GM12878 (cell line): ENCODE data around the gene CHIT1. TPM values are rescaled to one million over a fixed set of nuclear protein-coding genes. Genes with fewer than 3 reads are reported as not detected.
"Not testable (repeated sequence)": the region's sequence is repeated elsewhere in the genome, so short reads cannot be mapped to it uniquely, and the experiment has no call there.

Source experiments
- ATAC-seq: fragments of 200-7000 bp; cut with Tn5 transposase; 3 replicates; pipeline ENCODE4 v1.9.1; 2020; ENCODE audit warnings: mild to moderate bottlenecking, moderate library complexity
- BruUV-seq: library from RNA; stranded (reverse); fragments of 400-500 nt; replicated peaks from 2 replicates; lab custom pipeline; 2021; lab: Mats Ljungman, UMichigan
- CTCF ChIA-PET: fragments of 300-600 bp; sonication (Branson Sonifier 250); formaldehyde crosslinking; extraction: SDS; loops from one replicate; lab custom pipeline; 2021; ENCODE audit warnings: inconsistent platforms; lab: Yijun Ruan, JAX
- POLR2A ChIA-PET: fragments of 350-600 bp; formaldehyde crosslinking; extraction: SDS; loops from one replicate; lab custom pipeline; 2021; ENCODE audit warnings: inconsistent platforms; lab: Charles Lee
- RAD21 ChIA-PET: fragments of 300-600 bp; sonication (Branson Sonifier 250); formaldehyde crosslinking; loops from one replicate; lab custom pipeline; 2023; ENCODE audit warnings: antibody characterized with exemption; ENCODE audit not compliant: unreplicated experiment; lab: Charles Lee
- SMC1A ChIA-PET: fragments of 300-600 bp; sonication (Branson Sonifier 250); formaldehyde crosslinking; loops from one replicate; lab custom pipeline; 2023; ENCODE audit not compliant: unreplicated experiment, uncharacterized antibody; lab: Charles Lee
- DNase-seq: peaks from one replicate; pipeline ENCODE4 v3.0.0-alpha.2; 2011; ENCODE audit warnings: low read depth, low spot score
- FAIRE-seq: peaks from 3 replicates; lab custom pipeline; 2011; peaks lifted over from hg19 to GRCh38; lab: Jason Lieb, UNC
- H2AFZ ChIP-seq: 2 replicates; pipeline ENCODE4 v1.6.0; 2011; ENCODE audit warnings: low read depth, low read length, control low read depth; ENCODE audit not compliant: control insufficient read depth
- H3K27ac ChIP-seq: 2 replicates; pipeline ENCODE4 v1.5.1; 2011; ENCODE audit warnings: control low read depth; ENCODE audit not compliant: control insufficient read depth, insufficient read depth
- H3K27me3 ChIP-seq, 2 experiments: replicated peaks in 1 of 2; 2 replicates each; pipeline versions ENCODE4 v1.6.0 to v1.6.1; 2011; ENCODE audit warnings: low read length in 1 of 2; ENCODE audit not compliant: control insufficient read depth in 2 of 2, insufficient read depth in 2 of 2
- H3K36me3 ChIP-seq, 2 experiments: 2 replicates each; pipeline ENCODE4 v1.5.1; 2011; ENCODE audit warnings: low read length in 1 of 2; ENCODE audit not compliant: control insufficient read depth in 2 of 2, insufficient read depth in 2 of 2
- H3K4me1 ChIP-seq: 2 replicates; pipeline ENCODE4 v1.6.1; 2011; ENCODE audit warnings: mild to moderate bottlenecking, low read length, moderate library complexity, mixed read lengths; ENCODE audit not compliant: control insufficient read depth, insufficient read depth
- H3K4me2 ChIP-seq: 2 replicates; pipeline ENCODE4 v1.6.0; 2011; ENCODE audit warnings: control low read depth; ENCODE audit not compliant: control insufficient read depth, insufficient read depth
- H3K4me3 ChIP-seq: fragments of 200-600 bp; sonication (generic); 2 replicates; pipeline ENCODE4 v1.5.1; 2016
- H3K79me2 ChIP-seq: 2 replicates; pipeline ENCODE4 v1.6.0; 2011; ENCODE audit warnings: low read length; ENCODE audit not compliant: control insufficient read depth, insufficient read depth
- H3K9ac ChIP-seq: 2 replicates; pipeline ENCODE4 v1.8.0; 2011; ENCODE audit warnings: low read length, control low read depth, mixed read lengths; ENCODE audit not compliant: control insufficient read depth, insufficient read depth
- H3K9me3 ChIP-seq: replicated peaks from 3 replicates; pipeline ENCODE4 v1.5.1; 2011; ENCODE audit warnings: mild to moderate bottlenecking, low read length; ENCODE audit not compliant: control insufficient read depth, insufficient read depth
- H4K20me1 ChIP-seq: 2 replicates; pipeline ENCODE4 v1.6.0; 2011; ENCODE audit not compliant: control insufficient read depth, insufficient read depth
- BCL11A ChIP-seq: IDR thresholded peaks from 2 replicates; pipeline ENCODE4 v1.6.1; 2011; ENCODE audit warnings: low read depth, low read length
- CBFB ChIP-seq: IDR thresholded peaks from 2 replicates; pipeline ENCODE4 v1.6.1; 2016; ENCODE audit warnings: antibody characterized with exemption, low read depth
- CHD1 ChIP-seq: IDR thresholded peaks from 2 replicates; pipeline ENCODE4 v1.6.1; 2012; ENCODE audit warnings: low read depth, low read length, improper control_type of control experiment
- GATAD2B ChIP-seq: fragments of 450-650 bp; conservative IDR thresholded peaks from 2 replicates; pipeline ENCODE4 v1.6.1; 2017; ENCODE audit warnings: low read depth, mild to moderate bottlenecking, moderate library complexity
- HCFC1 ChIP-seq: fragments of 150-350 bp; IDR thresholded peaks from 2 replicates; pipeline ENCODE4 v1.6.1; 2014; ENCODE audit warnings: low read length
- HDAC2 ChIP-seq: fragments of 200-600 bp; sonication (generic); IDR thresholded peaks from 2 replicates; pipeline ENCODE4 v1.6.1; 2017
- MEF2B ChIP-seq: fragments of 450-650 bp; IDR thresholded peaks from 2 replicates; pipeline ENCODE4 v1.6.1; 2018; ENCODE audit warnings: mild to moderate bottlenecking, moderate library complexity; ENCODE audit not compliant: partially characterized antibody, poor library complexity, severe bottlenecking
- NFYA ChIP-seq: IDR thresholded peaks from 2 replicates; pipeline ENCODE4 v1.6.1; 2011; ENCODE audit warnings: low read depth, mild to moderate bottlenecking, low read length, improper control_type of control experiment, borderline replicate concordance
- SMC3 ChIP-seq: IDR thresholded peaks from 2 replicates; pipeline ENCODE4 v1.6.1; 2011; ENCODE audit warnings: low read length, improper control_type of control experiment, borderline replicate concordance
- WGBS: methylation state at CpG from one replicate; pipeline ENCODE4 v1.1.6; 2016; ENCODE audit warnings: low lambda C conversion rate; ENCODE audit not compliant: insufficient replicate concordance, insufficient coverage; ENCODE audit errors: missing lambda C conversion rate; 5-methylcytosine and 5-hydroxymethylcytosine counted together
- in situ Hi-C: fragments of 300-500 bp; cut with MboI; formaldehyde crosslinking; loops from 9 replicates; pipeline ENCODE4 v1.14.3; 2018; ENCODE audit warnings: mixed read lengths
- intact Hi-C: fragments of 100-400 bp; cut with micrococcal nuclease; formaldehyde crosslinking; loops from one replicate; pipeline ENCODE4 v1.14.2; 2022; ENCODE audit not compliant: unreplicated experiment
- polyA plus RNA-seq, 11 experiments: library from polyadenylated mRNA; depleted of rRNA in 4 of 11; unstranded in 6 of 11; stranded (reverse) in 5 of 11; fragments of >200 nt; fragmentation: Nextera tagmentation in 4 of 11; fragmentation: Illumina TruSeq in 1 of 11; extraction: Ambion mirVana in 4 of 11; extraction: Trizol in 1 of 11; gene quantifications; 1 replicate in 1 of 11; 2 replicates in 10 of 11; pipeline versions ENCODE4 v1.2.1 to v1.2.3, GENCODE V29; 2011 to 2016; ENCODE audit warnings: inconsistent platforms in 2 of 11, missing spikeins in 2 of 11, low read depth in 1 of 11
- total RNA-seq, 4 experiments: library from RNA; depleted of rRNA in 3 of 4; stranded (reverse); fragments of >200 nt in 3 of 4; fragmentation: Illumina TruSeq in 1 of 4; extraction: Trizol in 1 of 4; gene quantifications; 2 replicates each; pipeline versions ENCODE4 v1.2.1 to v1.2.3, GENCODE V29; 2013 to 2021
- TF ChIP-seq, protein P1 (sequence below): IDR thresholded peaks from 2 replicates; pipeline ENCODE4 v1.6.1; 2011; ENCODE audit warnings: mild to moderate bottlenecking, low read depth, low read length, moderate library complexity; ENCODE audit not compliant: insufficient replicate concordance

The CHIT1 gene
- total and polyA plus RNA-seq, 10 of the 15 experiments (the other 5 are each of a cell fraction or from before 2014, with no cell fraction given), result 0.02 to 2.1 (median 0.76) TPM

DNA sequence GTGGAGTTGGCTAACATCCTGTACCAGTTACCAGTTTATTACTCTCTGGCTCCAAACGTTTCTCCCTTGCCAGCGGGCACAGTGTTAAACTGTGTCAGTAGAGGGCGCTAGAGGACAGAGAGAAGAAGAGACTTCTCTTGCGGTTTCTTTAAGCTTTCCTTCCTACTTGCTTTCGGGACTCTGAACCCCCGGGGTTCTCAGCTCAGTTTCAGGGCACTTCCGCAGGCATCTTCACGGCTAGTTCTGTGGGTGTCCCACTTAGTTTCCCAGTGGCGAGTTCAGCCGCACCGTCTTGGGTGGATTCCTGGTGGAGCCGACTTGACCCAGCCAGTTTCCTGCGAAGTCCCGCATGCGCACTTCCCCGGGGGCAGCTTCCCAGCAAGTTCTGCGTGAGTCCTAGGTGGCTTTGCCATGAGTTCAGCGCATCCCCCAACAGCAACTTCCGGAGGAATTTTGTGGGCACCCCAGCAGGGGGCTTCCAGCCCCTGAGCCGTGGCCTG, 37.9 kb upstream of the CHIT1 start (continued):
- TF ChIP-seq CHD1 (no peak), HCFC1 (no peak), HDAC2 (no peak), SMC3 (peak; percentile 75), NFYA (no peak), CBFB (peak; percentile 93), GATAD2B (peak; percentile 73; the same call in 1 of the 2 replicates), BCL11A (no peak), MEF2B (peak; percentile 32)
- TF ChIP-seq, protein P1, sequence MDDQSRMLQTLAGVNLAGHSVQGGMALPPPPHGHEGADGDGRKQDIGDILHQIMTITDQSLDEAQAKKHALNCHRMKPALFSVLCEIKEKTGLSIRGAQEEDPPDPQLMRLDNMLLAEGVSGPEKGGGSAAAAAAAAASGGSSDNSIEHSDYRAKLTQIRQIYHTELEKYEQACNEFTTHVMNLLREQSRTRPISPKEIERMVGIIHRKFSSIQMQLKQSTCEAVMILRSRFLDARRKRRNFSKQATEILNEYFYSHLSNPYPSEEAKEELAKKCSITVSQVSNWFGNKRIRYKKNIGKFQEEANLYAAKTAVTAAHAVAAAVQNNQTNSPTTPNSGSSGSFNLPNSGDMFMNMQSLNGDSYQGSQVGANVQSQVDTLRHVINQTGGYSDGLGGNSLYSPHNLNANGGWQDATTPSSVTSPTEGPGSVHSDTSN, result no peak

DNA sequence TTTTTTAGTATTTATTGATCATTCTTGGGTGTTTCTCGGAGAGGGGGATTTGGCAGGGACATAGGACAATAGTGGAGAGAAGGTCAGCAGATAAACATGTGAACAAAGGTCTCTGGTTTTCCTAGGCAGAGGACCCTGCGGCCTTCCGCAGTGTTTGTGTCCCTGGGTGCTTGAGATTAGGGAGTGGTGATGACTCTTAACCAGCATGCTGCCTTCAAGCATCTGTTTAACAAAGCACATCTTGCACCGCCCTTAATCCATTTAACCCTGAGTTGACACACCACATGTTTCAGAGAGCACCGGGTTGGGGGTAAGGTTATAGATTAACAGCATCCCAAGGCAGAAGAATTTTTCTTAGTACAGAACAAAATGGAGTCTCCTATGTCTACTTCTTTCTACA, 36.7 kb upstream of the CHIT1 start:
- intact Hi-C loops, result loop anchor here (5.0 kb wide), 1 partner anchor 94 kb away; no protein-coding TSS in a partner anchor
- not testable (repeated sequence) for H3K27ac ChIP-seq, ATAC-seq

More for the DNA sequence above, 36.7 kb upstream of the CHIT1 start:
- H3K4me2 ChIP-seq, H3K4me1 ChIP-seq, FAIRE-seq, H3K9me3 ChIP-seq, H2AFZ ChIP-seq, H3K9ac ChIP-seq, in situ Hi-C loops, BruUV-seq, POLR2A ChIA-PET, DNase-seq, H3K4me3 ChIP-seq, H3K79me2 ChIP-seq, H3K27me3 ChIP-seq, H3K36me3 ChIP-seq, H4K20me1 ChIP-seq: not testable (repeated sequence)
- ChIA-PET RAD21 (interaction anchor here (1.7 to 18.4 kb wide), 4 partner anchors 20 to 222 kb away, joined by 6 to 501 read pairs (median 128); no protein-coding TSS in a partner anchor), SMC1A (interaction anchor here (1.7 to 30.2 kb wide), 4 partner anchors 58 to 221 kb away, joined by 8 to 590 read pairs (median 264); no protein-coding TSS in a partner anchor), CTCF (interaction anchor here (0.7 to 15.2 kb wide), 10 partner anchors 17 to 229 kb away, joined by 3 to 854 read pairs (median 28); no protein-coding TSS in a partner anchor)
- WGBS, result 65% methylated on average over 5 of the region's 5 CpGs
